Measurements from ENCODE around the gene EVC.

EVC gene

DNA sequence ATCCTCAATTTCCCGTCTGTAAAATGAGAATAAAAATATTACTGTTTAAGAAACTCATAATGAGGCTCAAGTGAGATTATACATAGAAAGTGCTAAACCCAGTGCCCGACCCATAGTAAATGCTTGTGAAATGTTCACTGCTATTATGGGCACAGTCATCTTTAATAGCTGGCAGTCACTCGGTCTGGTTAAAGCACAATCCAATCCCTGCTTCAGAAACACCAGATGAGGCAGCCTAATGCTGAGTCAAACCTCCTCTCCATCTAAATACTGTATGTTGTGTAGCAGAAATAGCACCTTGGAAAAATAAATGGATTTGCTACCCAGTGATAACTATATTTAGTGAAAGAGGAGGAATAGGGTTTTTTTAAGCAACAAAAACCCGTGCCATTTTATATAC, 17.1 kb upstream of the EVC start:
- Histone ChIP-seq H3K9me2 (replicated peaks; ENCODE audit: insufficient read depth, low read length) (no peaks in the 10 kb centered on the region), H3K27ac (ENCODE audit: low read length) (no peak overlapping the region), H3K9ac (ENCODE audit: low read length) (no peak overlapping the region), H3K27me3 (replicated peaks; ENCODE audit: insufficient read depth, low read length) (no peaks in the 10 kb centered on the region), H3K4me3 (ENCODE audit: low read length) (no peak overlapping the region), H3K9me3 (replicated peaks; ENCODE audit: insufficient read depth, low read length) (no peaks in the 10 kb centered on the region), H3K79me2 (ENCODE audit: low read length) (no peaks in the 10 kb centered on the region), H3K4me1 (ENCODE audit: low read length) (no peaks in the 10 kb centered on the region), H3K4me2 (ENCODE audit: low read depth, low read length) (no peak overlapping the region), H4K20me1 (ENCODE audit: insufficient read depth, low read length) (no peaks in the 10 kb centered on the region), H3F3A (ENCODE audit: insufficient read depth, low read length) (0 out of 2 replicates have a peak, but pooled peaks cover 4% of the 10 kb centered on the region), H3K36me3 (replicated peaks; ENCODE audit: insufficient read depth, low read length) (0 out of 2 replicates have a peak, but pooled peaks cover 4% of the 10 kb centered on the region), H2AFZ (ENCODE audit: low read length) (no peak overlapping the region)
- TF ChIP-seq, protein P1, sequence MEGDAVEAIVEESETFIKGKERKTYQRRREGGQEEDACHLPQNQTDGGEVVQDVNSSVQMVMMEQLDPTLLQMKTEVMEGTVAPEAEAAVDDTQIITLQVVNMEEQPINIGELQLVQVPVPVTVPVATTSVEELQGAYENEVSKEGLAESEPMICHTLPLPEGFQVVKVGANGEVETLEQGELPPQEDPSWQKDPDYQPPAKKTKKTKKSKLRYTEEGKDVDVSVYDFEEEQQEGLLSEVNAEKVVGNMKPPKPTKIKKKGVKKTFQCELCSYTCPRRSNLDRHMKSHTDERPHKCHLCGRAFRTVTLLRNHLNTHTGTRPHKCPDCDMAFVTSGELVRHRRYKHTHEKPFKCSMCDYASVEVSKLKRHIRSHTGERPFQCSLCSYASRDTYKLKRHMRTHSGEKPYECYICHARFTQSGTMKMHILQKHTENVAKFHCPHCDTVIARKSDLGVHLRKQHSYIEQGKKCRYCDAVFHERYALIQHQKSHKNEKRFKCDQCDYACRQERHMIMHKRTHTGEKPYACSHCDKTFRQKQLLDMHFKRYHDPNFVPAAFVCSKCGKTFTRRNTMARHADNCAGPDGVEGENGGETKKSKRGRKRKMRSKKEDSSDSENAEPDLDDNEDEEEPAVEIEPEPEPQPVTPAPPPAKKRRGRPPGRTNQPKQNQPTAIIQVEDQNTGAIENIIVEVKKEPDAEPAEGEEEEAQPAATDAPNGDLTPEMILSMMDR (IDR thresholded peaks at IDR 0.05; ENCODE audit: low read length) = no peak
- TF ChIP-seq EZH2phosphoT487 (IDR thresholded peaks at IDR 0.05; ENCODE audit: low read length) = no peak
- no peak for TF ChIP-seq EZH2 (optimal IDR thresholded peaks at IDR 0.05; ENCODE audit: low read depth, low read length)
- no peak for DNase-seq

GRCh38 chr4:5696341-5696740, 14.7 kb upstream of the EVC start:
- Histone ChIP-seq H3K27ac (ENCODE audit: low read length) (no peak overlapping the region), H3K27me3 (replicated peaks; ENCODE audit: insufficient read depth, low read length) (no peaks in the 10 kb centered on the region), H3K4me3 (ENCODE audit: low read length) (no peak overlapping the region), H4K20me1 (ENCODE audit: insufficient read depth, low read length) (no peaks in the 10 kb centered on the region), H3K4me1 (ENCODE audit: low read length) (no peaks in the 10 kb centered on the region), H3K9ac (ENCODE audit: low read length) (no peak overlapping the region), H3K9me3 (replicated peaks; ENCODE audit: insufficient read depth, low read length) (no peaks in the 10 kb centered on the region), H3F3A (ENCODE audit: insufficient read depth, low read length) (0 out of 2 replicates have a peak, but pooled peaks cover 4% of the 10 kb centered on the region), H3K79me2 (ENCODE audit: low read length) (peaks cover 6% of the 10 kb centered on the region), H3K36me3 (replicated peaks; ENCODE audit: insufficient read depth, low read length) (0 out of 2 replicates have a peak, but pooled peaks cover 4% of the 10 kb centered on the region), H3K4me2 (ENCODE audit: low read depth, low read length) (no peak overlapping the region), H2AFZ (ENCODE audit: low read length) (no peak overlapping the region), H3K9me2 (replicated peaks; ENCODE audit: insufficient read depth, low read length) (no peaks in the 10 kb centered on the region)
- no peak for TF ChIP-seq EZH2 (optimal IDR thresholded peaks at IDR 0.05; ENCODE audit: low read depth, low read length)
- TF ChIP-seq EZH2phosphoT487 (IDR thresholded peaks at IDR 0.05; ENCODE audit: low read length) = no peak
- TF ChIP-seq, protein P1 (IDR thresholded peaks at IDR 0.05; ENCODE audit: low read length) = no peak
- no peak for DNase-seq

DNA sequence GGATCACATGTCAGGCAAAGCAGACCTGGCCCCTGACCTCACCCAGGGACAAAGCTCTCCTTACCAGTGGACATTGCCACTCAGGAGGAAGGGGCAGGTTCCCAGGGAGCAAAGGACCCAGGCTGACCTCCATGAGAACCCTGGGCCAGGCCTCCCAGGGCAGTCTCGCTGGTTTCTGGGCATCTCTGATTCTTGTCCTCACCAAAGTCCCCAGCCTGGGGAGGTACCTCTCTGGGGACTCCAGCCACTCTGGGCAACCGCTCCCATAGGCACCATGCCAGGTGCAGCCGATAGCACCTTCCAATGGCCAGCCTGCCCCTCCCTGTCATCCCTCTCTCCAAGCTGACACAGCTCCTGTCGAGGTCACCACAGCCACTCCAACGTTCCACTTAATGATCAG, 10.5 kb upstream of the EVC start:
- Histone ChIP-seq H3K79me2 (ENCODE audit: low read length) (peaks cover 36% of the 10 kb centered on the region), H3K27ac (ENCODE audit: low read length) (no peak overlapping the region), H3K9ac (ENCODE audit: low read length) (no peak overlapping the region), H3K9me3 (replicated peaks; ENCODE audit: insufficient read depth, low read length) (no peaks in the 10 kb centered on the region), H3K4me3 (ENCODE audit: low read length) (no peak overlapping the region), H2AFZ (ENCODE audit: low read length) (no peak overlapping the region), H4K20me1 (ENCODE audit: insufficient read depth, low read length) (no peaks in the 10 kb centered on the region), H3K36me3 (replicated peaks; ENCODE audit: insufficient read depth, low read length) (no peaks in the 10 kb centered on the region), H3K27me3 (replicated peaks; ENCODE audit: insufficient read depth, low read length) (no peaks in the 10 kb centered on the region), H3K4me1 (ENCODE audit: low read length) (peaks cover 12% of the 10 kb centered on the region), H3K4me2 (ENCODE audit: low read depth, low read length) (no peak overlapping the region), H3K9me2 (replicated peaks; ENCODE audit: insufficient read depth, low read length) (no peaks in the 10 kb centered on the region), H3F3A (ENCODE audit: insufficient read depth, low read length) (no peaks in the 10 kb centered on the region)
- TF ChIP-seq, protein P1 (IDR thresholded peaks at IDR 0.05; ENCODE audit: low read length) = no peak
- TF ChIP-seq EZH2phosphoT487 (IDR thresholded peaks at IDR 0.05; ENCODE audit: low read length) (no peak), EZH2 (optimal IDR thresholded peaks at IDR 0.05; ENCODE audit: low read depth, low read length) (no peak)
- no peak for DNase-seq

Measured in MM.1S (cell line).